ENCODE measurements around the gene VSIG8. TPM values are rescaled to one million over a fixed set of nuclear protein-coding genes. Genes with fewer than 3 reads are reported as not detected.

The VSIG8 gene
- total and polyA plus RNA-seq, 2 of the 8 experiments (the other 6 are each of a cell fraction or from before 2014, with no cell fraction given): not detected

- FAIRE-seq: no peak
- H2BK120ac ChIP-seq (replicated peaks; ENCODE audit: low read depth, low read length): no peak overlapping the region
- no peak overlapping the region for H4K8ac ChIP-seq (ENCODE audit: extremely low read depth, insufficient read depth, low read length)
- H4K5ac ChIP-seq (ENCODE audit: insufficient read length, low read depth, low read length): no peak overlapping the region
- no peaks in the 10 kb centered on the region for H3K9me3 ChIP-seq (ENCODE audit: insufficient read depth in 2 of 2, low read depth in 1 of 2, low read length in 1 of 2)
- no peak overlapping the region for H3K27ac ChIP-seq (ENCODE audit: low read depth, low read length)
- POLR2A ChIA-PET (ENCODE audit: partially characterized antibody): no interaction called here
- no peaks in the 10 kb centered on the region for H3K79me2 ChIP-seq (ENCODE audit: control insufficient read depth in 1 of 2, insufficient read depth in 2 of 2, low read length in 2 of 2)
- no peak overlapping the region for H3K56ac ChIP-seq (replicated peaks; ENCODE audit: insufficient read length, low read depth, low read length)
- H2BK15ac ChIP-seq (ENCODE audit: low read length): no peak overlapping the region
- no peak overlapping the region for H2BK12ac ChIP-seq (ENCODE audit: low read depth, low read length)
- DNase-seq (ENCODE audit: low read depth in 1 of 2, low spot score in 2 of 2): no peak
- no peaks in the 10 kb centered on the region for H3K79me1 ChIP-seq (ENCODE audit: low read depth, low read length)
- H3K4me1 ChIP-seq (replicated peaks in 1 of 4; ENCODE audit: control insufficient read depth in 3 of 4, insufficient read depth in 4 of 4, low read length in 3 of 4): no peaks in the 10 kb centered on the region
- H2BK5ac ChIP-seq (ENCODE audit: low read depth, low read length): no peak overlapping the region
- WGBS, 2 experiments (ENCODE audit: extremely low coverage in 1 of 2, insufficient coverage in 1 of 2, insufficient read length in 1 of 2, insufficient replicate concordance in 2 of 2, low coverage in 1 of 2, low lambda C conversion rate in 2 of 2, missing lambda C conversion rate in 1 of 2): 77% methylated on average over 8 of the region's 8 CpGs; no CpG with 5 or more reads in 1 of the 2 experiments
- H3K36me3 ChIP-seq (ENCODE audit: control insufficient read depth in 2 of 4, insufficient read depth in 4 of 4, low read length in 3 of 4): no peaks in the 10 kb centered on the region
- no peak overlapping the region for H3K4me3 ChIP-seq (ENCODE audit: extremely low read depth in 1 of 4, insufficient read depth in 2 of 4, low read depth in 3 of 4, low read length in 4 of 4)
- H3K4ac ChIP-seq (replicated peaks; ENCODE audit: insufficient read length, low read depth, low read length): no peak overlapping the region
- H3K18ac ChIP-seq (ENCODE audit: extremely low read depth, low read length): no peak overlapping the region
- no peaks in the 10 kb centered on the region for H3K23me2 ChIP-seq (ENCODE audit: low read depth, low read length)
- no peak overlapping the region for H3K9ac ChIP-seq (replicated peaks in 1 of 4; ENCODE audit: extremely low read depth in 1 of 4, low read depth in 3 of 4, low read length in 3 of 4)
- no peaks in the 10 kb centered on the region; a peak in 1 of 7 replicates for H3K27me3 ChIP-seq (replicated peaks in 1 of 4; ENCODE audit: control insufficient read depth in 3 of 4, extremely low read depth in 1 of 4, insufficient read depth in 3 of 4, low read length in 3 of 4)
- no peak overlapping the region for H4K91ac ChIP-seq (replicated peaks; ENCODE audit: insufficient read length, low read length)
- H3K4me2 ChIP-seq (ENCODE audit: insufficient read depth in 1 of 2, low read depth in 2 of 2, low read length in 2 of 2): no peak overlapping the region
- no peak overlapping the region for H2BK20ac ChIP-seq (ENCODE audit: low read length)
- CTCF ChIA-PET (ENCODE audit: partially characterized antibody): interaction anchor here (0.8 to 20.8 kb wide), 4 partner anchors 12 to 109 kb away, joined by 3 to 645 read pairs (median 8); partner anchors contain the start of gene FCRL6
- no peak overlapping the region for H3K23ac ChIP-seq (ENCODE audit: insufficient read length)
- TF ChIP-seq EP300 (IDR thresholded peaks at IDR 0.05; ENCODE audit: borderline replicate concordance in 1 of 2, low read depth in 2 of 2, low read length in 2 of 2) (no peak), NANOG (IDR thresholded peaks at IDR 0.05; ENCODE audit: insufficient read depth, low read depth, low read length, poor library complexity, severe bottlenecking) (no peak), USF2 (IDR thresholded peaks at IDR 0.05; ENCODE audit: low read length) (no peak), KDM4A (IDR thresholded peaks at IDR 0.05; ENCODE audit: low read depth, low read length, severe bottlenecking) (no peak)
- H3K14ac ChIP-seq (ENCODE audit: insufficient read length): no peak overlapping the region
- H4K20me1 ChIP-seq (replicated peaks in 1 of 2; ENCODE audit: control insufficient read depth in 1 of 2, insufficient read depth in 2 of 2, low read length in 2 of 2): no peaks in the 10 kb centered on the region
- H2AFZ ChIP-seq (ENCODE audit: low read length): no peak overlapping the region
- no peak overlapping the region for H2AK5ac ChIP-seq (ENCODE audit: low read depth, low read length)
Measured at GRCh38 chr1:159884296-159884695, 21.8 kb upstream of the VSIG8 start.
